OCI-LY3 (cell line): Measurements from ENCODE around the gene FADS3.

Experiments used
- H2AFZ ChIP-seq: fragments of 200-600, 300-600 bp; shearing (Covaris generic); 2 replicates; pipeline ENCODE4 v1.6.0; 2014; ENCODE audit warnings: antibody characterized with exemption, low read depth, low read length
- H3K27ac ChIP-seq: fragments of 200-600, 300-600 bp; sonication (generic); 2 replicates; pipeline ENCODE4 v1.5.1; 2014; ENCODE audit warnings: mild to moderate bottlenecking, low read length, moderate library complexity, mixed read lengths
- H3K27me3 ChIP-seq: fragments of 200-600, 300-600 bp; sonication (generic); 2 replicates; pipeline ENCODE4 v1.6.1; 2014; ENCODE audit warnings: low read depth, low read length, mixed read lengths
- H3K36me3 ChIP-seq: fragments of 200-600, 300-600 bp; sonication (generic); replicated peaks from 2 replicates; pipeline ENCODE3; 2014; ENCODE audit warnings: low read depth, low read length, mixed read lengths
- H3K4me1 ChIP-seq: fragments of 300-600, 200-600 bp; sonication (generic); 2 replicates; pipeline ENCODE4 v1.6.1; 2014; ENCODE audit warnings: low read length, mixed read lengths
- H3K4me2 ChIP-seq: fragments of 200-600, 300-600 bp; sonication (generic); 2 replicates; pipeline ENCODE4 v1.6.1; 2014; ENCODE audit warnings: low read length, mixed read lengths
- H3K4me3 ChIP-seq: fragments of 300-600, 200-600 bp; sonication (generic); 2 replicates; pipeline ENCODE4 v1.5.1; 2014; ENCODE audit warnings: antibody characterized with exemption, mild to moderate bottlenecking, low read length, moderate library complexity
- H3K79me2 ChIP-seq: fragments of 300-600, 200-600 bp; shearing (Covaris generic); 2 replicates; pipeline ENCODE4 v1.6.1; 2014; ENCODE audit warnings: mild to moderate bottlenecking, low read length, mixed read lengths
- H3K9ac ChIP-seq: fragments of 300-600, 200-600 bp; shearing (Covaris generic); 2 replicates; pipeline ENCODE4 v1.6.0; 2014; ENCODE audit warnings: mild to moderate bottlenecking, low read length, moderate library complexity
- H3K9me3 ChIP-seq: fragments of 200-600, 300-600 bp; shearing (Covaris generic); 2 replicates; pipeline ENCODE4 v1.6.1; 2014; ENCODE audit warnings: low read length, mixed read lengths; ENCODE audit not compliant: insufficient read depth
- H4K20me1 ChIP-seq: fragments of 200-600, 300-600 bp; sonication (generic); 2 replicates; pipeline ENCODE4 v1.6.1; 2016; ENCODE audit warnings: low read length, mixed read lengths; ENCODE audit not compliant: insufficient read depth
- EZH2phosphoT487 ChIP-seq: fragments of 200-600 bp; shearing (Covaris generic); IDR thresholded peaks from 2 replicates; pipeline ENCODE4 v1.6.1; 2018; ENCODE audit warnings: antibody characterized with exemption, mixed run types, low read depth
- TF ChIP-seq, protein P1 (sequence below): fragments of 200-600, 300-600 bp; sonication (generic); IDR thresholded peaks from 2 replicates; pipeline ENCODE4 v1.5.1; 2014; ENCODE audit warnings: antibody characterized with exemption, low read length, low read depth

FADS3 gene

DNA sequence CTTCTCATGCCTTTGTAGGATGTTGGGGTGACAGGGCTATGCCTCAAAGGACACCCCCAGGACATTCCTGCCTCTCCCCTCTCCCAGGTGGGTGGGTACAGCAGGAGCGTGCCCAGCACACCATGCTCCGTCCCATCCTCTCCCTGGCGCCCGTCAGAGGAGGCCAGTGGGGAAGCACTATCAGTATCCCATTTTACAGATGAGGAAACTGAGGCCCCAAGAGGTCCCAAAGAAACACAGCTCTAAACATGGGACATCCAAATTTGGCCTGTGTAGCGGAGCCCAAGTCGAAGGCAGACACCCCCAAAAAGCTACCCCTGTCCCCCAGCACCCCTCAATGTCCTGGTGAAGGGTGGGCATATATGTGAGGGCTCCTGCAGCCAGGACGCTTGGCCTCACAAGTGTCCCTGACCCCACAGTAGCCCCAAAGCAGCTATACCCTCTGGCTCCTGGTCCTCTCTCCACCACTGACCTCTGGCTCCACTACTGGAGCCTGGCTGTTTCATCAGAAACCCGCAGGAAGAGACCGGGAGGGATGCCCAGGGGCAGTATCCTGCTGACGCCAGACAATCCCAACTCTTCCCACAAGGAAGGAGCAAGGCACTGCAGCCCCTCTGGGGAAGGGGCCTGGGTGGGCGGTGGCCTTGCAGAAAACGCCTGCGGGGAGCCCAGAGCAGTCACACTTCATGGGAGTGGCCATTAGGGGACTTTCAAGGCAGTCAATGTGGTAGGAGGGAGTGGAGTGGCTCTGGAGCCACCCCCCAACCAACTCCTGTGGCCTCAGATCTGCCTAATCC lies 5.4 kb downstream of the FADS3 start:
- Histone ChIP-seq H2AFZ (no peak overlapping the region), H3K36me3 (no peaks in the 10 kb centered on the region), H3K9ac (no peak overlapping the region), H3K4me2 (no peak overlapping the region), H3K4me1 (peaks cover 7% of the 10 kb centered on the region), H3K27me3 (0 out of 2 replicates have a peak, but pooled peaks cover 7% of the 10 kb centered on the region), H4K20me1 (no peaks in the 10 kb centered on the region), H3K9me3 (no peaks in the 10 kb centered on the region), H3K27ac (no peak overlapping the region), H3K4me3 (no peak overlapping the region), H3K79me2 (no peaks in the 10 kb centered on the region)
- TF ChIP-seq, protein P1, sequence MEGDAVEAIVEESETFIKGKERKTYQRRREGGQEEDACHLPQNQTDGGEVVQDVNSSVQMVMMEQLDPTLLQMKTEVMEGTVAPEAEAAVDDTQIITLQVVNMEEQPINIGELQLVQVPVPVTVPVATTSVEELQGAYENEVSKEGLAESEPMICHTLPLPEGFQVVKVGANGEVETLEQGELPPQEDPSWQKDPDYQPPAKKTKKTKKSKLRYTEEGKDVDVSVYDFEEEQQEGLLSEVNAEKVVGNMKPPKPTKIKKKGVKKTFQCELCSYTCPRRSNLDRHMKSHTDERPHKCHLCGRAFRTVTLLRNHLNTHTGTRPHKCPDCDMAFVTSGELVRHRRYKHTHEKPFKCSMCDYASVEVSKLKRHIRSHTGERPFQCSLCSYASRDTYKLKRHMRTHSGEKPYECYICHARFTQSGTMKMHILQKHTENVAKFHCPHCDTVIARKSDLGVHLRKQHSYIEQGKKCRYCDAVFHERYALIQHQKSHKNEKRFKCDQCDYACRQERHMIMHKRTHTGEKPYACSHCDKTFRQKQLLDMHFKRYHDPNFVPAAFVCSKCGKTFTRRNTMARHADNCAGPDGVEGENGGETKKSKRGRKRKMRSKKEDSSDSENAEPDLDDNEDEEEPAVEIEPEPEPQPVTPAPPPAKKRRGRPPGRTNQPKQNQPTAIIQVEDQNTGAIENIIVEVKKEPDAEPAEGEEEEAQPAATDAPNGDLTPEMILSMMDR, result no peak
- TF ChIP-seq EZH2phosphoT487, result no peak

GRCh38 chr11:61885166-61885778 lies 6.1 kb downstream of the FADS3 start:
- H3K79me2 ChIP-seq, result no peaks in the 10 kb centered on the region
- H3K4me3 ChIP-seq, result no peak overlapping the region
- H3K9me3 ChIP-seq, result no peaks in the 10 kb centered on the region
- no peak overlapping the region for H3K27ac ChIP-seq
- H3K4me1 ChIP-seq, result peaks cover 6% of the 10 kb centered on the region
- 0 out of 2 replicates have a peak, but pooled peaks cover 7% of the 10 kb centered on the region for H3K27me3 ChIP-seq
- H3K36me3 ChIP-seq, result no peaks in the 10 kb centered on the region
- H4K20me1 ChIP-seq, result no peaks in the 10 kb centered on the region
- H2AFZ ChIP-seq, result no peak overlapping the region
- no peak overlapping the region for H3K4me2 ChIP-seq
- H3K9ac ChIP-seq, result no peak overlapping the region
- TF ChIP-seq, protein P1, result no peak
- no peak for TF ChIP-seq EZH2phosphoT487

DNA sequence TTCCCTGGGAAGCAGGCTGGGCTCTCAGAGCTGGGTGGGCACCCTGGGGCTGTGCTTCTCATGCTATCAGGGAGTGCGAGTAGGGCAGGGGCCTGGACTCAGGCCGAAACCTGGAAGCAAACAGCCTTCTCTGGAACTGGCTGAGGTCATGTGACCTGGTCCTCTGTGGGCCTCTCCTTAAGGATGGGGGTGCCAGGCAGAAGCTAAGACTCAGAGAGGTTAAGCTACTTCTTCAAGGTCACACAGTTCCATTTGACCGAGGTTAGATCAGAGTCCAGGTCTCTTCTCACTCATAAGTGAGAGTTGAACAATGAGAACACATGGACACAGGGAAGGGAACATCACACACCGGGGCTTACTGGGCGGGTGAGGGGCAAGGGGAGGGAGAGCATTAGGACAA lies 7.4 kb downstream of the FADS3 start:
- peaks cover 6% of the 10 kb centered on the region; the same call in 1 of the 2 replicates for H3K4me1 ChIP-seq
- no peaks in the 10 kb centered on the region for H4K20me1 ChIP-seq
- no peak overlapping the region for H3K9ac ChIP-seq
- H3K4me2 ChIP-seq, result no peak overlapping the region
- H3K79me2 ChIP-seq, result no peaks in the 10 kb centered on the region
- no peaks in the 10 kb centered on the region for H3K36me3 ChIP-seq
- no peak overlapping the region for H3K4me3 ChIP-seq
- H3K27me3 ChIP-seq, result peaks cover 12% of the 10 kb centered on the region
- H3K27ac ChIP-seq, result no peak overlapping the region
- no peaks in the 10 kb centered on the region for H3K9me3 ChIP-seq
- H2AFZ ChIP-seq, result no peak overlapping the region
- no peak for TF ChIP-seq EZH2phosphoT487
- TF ChIP-seq, protein P1, result no peak

GRCh38 chr11:61883327-61883726 lies 8.0 kb downstream of the FADS3 start:
- Histone ChIP-seq H3K79me2 (no peaks in the 10 kb centered on the region), H3K9ac (no peak overlapping the region), H3K27me3 (peaks cover 12% of the 10 kb centered on the region), H4K20me1 (no peaks in the 10 kb centered on the region), H3K4me3 (no peak overlapping the region), H3K4me1 (peaks cover 6% of the 10 kb centered on the region; the same call in 1 of the 2 replicates), H3K27ac (no peak overlapping the region), H3K4me2 (no peak overlapping the region), H2AFZ (no peak overlapping the region), H3K36me3 (no peaks in the 10 kb centered on the region), H3K9me3 (no peaks in the 10 kb centered on the region)
- no peak for TF ChIP-seq EZH2phosphoT487
- TF ChIP-seq, protein P1, result no peak
